PC-9 (cell line): Measurements from ENCODE around the gene CBFA2T3. TPM values are rescaled to one million over a fixed set of nuclear protein-coding genes. Genes with fewer than 3 reads are reported as not detected.

Experiments
- BruUV-seq: library from RNA; stranded (reverse); fragments of 400-500 nt; replicated peaks from 2 replicates; lab custom pipeline; 2021; lab: Mats Ljungman, UMichigan
- CTCF ChIA-PET: fragments of 300-600 bp; sonication (Branson Sonifier 250); formaldehyde crosslinking; loops from one replicate; lab custom pipeline; 2022; ENCODE audit warnings: antibody characterized with exemption; lab: Charles Lee
- POLR2A ChIA-PET: fragments of 300-600 bp; sonication (Branson Sonifier 250); formaldehyde crosslinking; loops from one replicate; lab custom pipeline; 2022; ENCODE audit warnings: antibody characterized with exemption; ENCODE audit not compliant: unreplicated experiment; lab: Charles Lee
- DNase-seq, 2 experiments: peaks; one replicate each; pipeline versions ENCODE4 v3.0.0 to v3.0.0-alpha.2; 2015 to 2022; ENCODE audit warnings: mixed read lengths in 1 of 2
- H2AFZ ChIP-seq: fragments of 200-600 bp; sonication (generic); 2 replicates; pipeline ENCODE4 v1.8.1; 2017; ENCODE audit warnings: antibody characterized with exemption
- H3F3A ChIP-seq: fragments of 200-600 bp; sonication (generic); 2 replicates; pipeline ENCODE4 v1.8.1; 2017; ENCODE audit warnings: antibody characterized with exemption, mild to moderate bottlenecking, low read depth; ENCODE audit not compliant: insufficient read depth
- H3K27ac ChIP-seq: fragments of 200-600 bp; sonication (generic); 2 replicates; pipeline ENCODE4 v1.6.1; 2016; ENCODE audit warnings: mixed run types
- H3K27me3 ChIP-seq: fragments of 200-600 bp; sonication (generic); 2 replicates; pipeline ENCODE4 v1.6.1; 2016; ENCODE audit warnings: low read depth, mixed run types; ENCODE audit not compliant: insufficient read depth
- H3K36me3 ChIP-seq: fragments of 200-600 bp; sonication (generic); 2 replicates; pipeline ENCODE4 v1.6.1; 2016; ENCODE audit warnings: low read depth, mixed run types
- H3K4me1 ChIP-seq: fragments of 200-600 bp; sonication (generic); replicated peaks from 2 replicates; pipeline ENCODE4 v1.6.1; 2016; ENCODE audit warnings: mixed run types; ENCODE audit not compliant: insufficient read depth
- H3K4me2 ChIP-seq: fragments of 200-600 bp; sonication (generic); 2 replicates; pipeline ENCODE4 v1.6.1; 2017; ENCODE audit warnings: mixed run types
- H3K4me3 ChIP-seq: fragments of 200-600 bp; sonication (generic); 2 replicates; pipeline ENCODE4 v1.6.1; 2016; ENCODE audit warnings: mixed run types
- H3K79me2 ChIP-seq: fragments of 200-600 bp; sonication (generic); 2 replicates; pipeline ENCODE4 v1.6.1; 2017; ENCODE audit warnings: low read depth, mixed run types
- H3K9me2 ChIP-seq: fragments of 200-600 bp; sonication (generic); 2 replicates; pipeline ENCODE4 v1.8.1; 2017; ENCODE audit warnings: mild to moderate bottlenecking; ENCODE audit not compliant: insufficient read depth
- H3K9me3 ChIP-seq: fragments of 200-600 bp; sonication (generic); 2 replicates; pipeline ENCODE4 v1.8.1; 2016; ENCODE audit warnings: low read depth; ENCODE audit not compliant: insufficient read depth
- H4K20me1 ChIP-seq: fragments of 200-600 bp; sonication (generic); 2 replicates; pipeline ENCODE4 v1.8.1; 2017; ENCODE audit not compliant: insufficient read depth
- CTCF ChIP-seq: fragments of 200-600 bp; sonication (generic); conservative IDR thresholded peaks from 2 replicates; pipeline ENCODE4 v1.6.1; 2017; ENCODE audit warnings: mixed run types, antibody characterized with exemption, mild to moderate bottlenecking, moderate library complexity
- EZH2 ChIP-seq: fragments of 200-600 bp; sonication (generic); IDR thresholded peaks from 2 replicates; pipeline ENCODE4 v1.8.0; 2017; ENCODE audit warnings: antibody characterized with exemption, low read depth
- intact Hi-C: fragments of 100-400 bp; cut with micrococcal nuclease; formaldehyde crosslinking; loops from one replicate; pipeline ENCODE4 v1.10.0; 2022; ENCODE audit not compliant: unreplicated experiment
- total RNA-seq: library from RNA; stranded (reverse); gene quantifications from 2 replicates; pipeline ENCODE4 v1.2.3, GENCODE V29; 2021

Gene CBFA2T3
- total RNA-seq, 1 experiment from 2014 or later = 1.0 TPM

GRCh38 chr16:88883946-88884345, 93.1 kb downstream of the CBFA2T3 start:
- H3K27me3 ChIP-seq = peaks cover 18% of the 10 kb centered on the region
- H3K27ac ChIP-seq = no peak overlapping the region
- H3K9me3 ChIP-seq = no peaks in the 10 kb centered on the region
- no peak overlapping the region for H2AFZ ChIP-seq
- H3K9me2 ChIP-seq = no peaks in the 10 kb centered on the region
- ChIA-PET POLR2A (no interaction called here), CTCF (no interaction called here)
- H3K4me1 ChIP-seq = no peaks in the 10 kb centered on the region
- H3F3A ChIP-seq = peaks cover 5% of the 10 kb centered on the region; the same call in 1 of the 2 replicates
- no peak overlapping the region for H3K4me2 ChIP-seq
- no TSS peak for BruUV-seq
- no peaks in the 10 kb centered on the region for H3K79me2 ChIP-seq
- no peak for TF ChIP-seq CTCF
- no peak for TF ChIP-seq EZH2
- no peak for DNase-seq
- H3K36me3 ChIP-seq = no peaks in the 10 kb centered on the region
- intact Hi-C loops = no loop called here
- H3K4me3 ChIP-seq = no peak overlapping the region
- H4K20me1 ChIP-seq = no peaks in the 10 kb centered on the region

GRCh38 chr16:88883117-88883895, 93.7 kb downstream of the CBFA2T3 start:
- Histone ChIP-seq H2AFZ (no peak overlapping the region), H3K79me2 (no peaks in the 10 kb centered on the region), H3K9me2 (no peaks in the 10 kb centered on the region), H3F3A (peaks cover 5% of the 10 kb centered on the region; the same call in 1 of the 2 replicates), H3K4me1 (no peaks in the 10 kb centered on the region), H3K27me3 (peaks cover 23% of the 10 kb centered on the region), H4K20me1 (no peaks in the 10 kb centered on the region), H3K4me2 (no peak overlapping the region), H3K4me3 (no peak overlapping the region), H3K9me3 (no peaks in the 10 kb centered on the region), H3K27ac (no peak overlapping the region), H3K36me3 (no peaks in the 10 kb centered on the region)
- BruUV-seq = no TSS peak
- TF ChIP-seq EZH2 (no peak), CTCF (no peak)
- ChIA-PET CTCF (no interaction called here), POLR2A (no interaction called here)
- intact Hi-C loops = no loop called here
- DNase-seq = peak in 1 of 2 experiments; percentile 40

DNA sequence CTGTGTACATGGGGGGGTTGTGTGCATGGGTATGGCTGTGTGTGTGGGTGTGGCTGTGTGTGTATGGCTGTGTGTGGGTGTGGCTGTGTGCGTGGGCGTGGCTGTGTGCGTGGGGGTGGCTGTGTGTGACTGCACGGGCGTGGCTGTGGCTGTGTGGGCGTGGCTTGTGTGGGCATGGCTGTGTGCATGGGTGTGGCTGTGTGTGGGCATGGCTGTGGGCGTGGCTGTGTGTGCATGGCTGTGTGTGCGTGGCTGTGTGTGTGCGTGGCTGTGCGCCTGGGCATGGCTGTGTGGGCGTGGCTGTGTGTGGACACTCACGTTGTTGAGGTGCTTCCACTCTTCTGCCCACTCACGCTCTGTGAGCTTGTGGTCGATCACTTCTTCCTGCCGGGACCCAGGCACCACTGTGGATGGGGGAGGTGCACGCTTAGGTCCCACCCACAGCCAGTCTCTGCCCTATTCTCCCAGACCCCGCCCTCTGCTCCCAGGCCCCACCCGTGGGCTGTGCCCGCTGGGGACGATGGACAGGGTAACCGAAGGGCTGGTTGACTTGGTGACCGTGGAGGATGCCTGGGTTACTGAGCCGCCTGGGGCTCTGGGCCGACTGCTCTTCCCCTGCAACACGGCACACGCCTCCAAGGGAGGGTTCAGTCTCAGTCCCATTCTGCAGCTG, 94.5 kb downstream of the CBFA2T3 start:
- no peaks in the 10 kb centered on the region for H3K9me2 ChIP-seq
- no peaks in the 10 kb centered on the region for H3K4me1 ChIP-seq
- intact Hi-C loops = no loop called here
- TF ChIP-seq EZH2 (no peak), CTCF (no peak)
- no peaks in the 10 kb centered on the region for H4K20me1 ChIP-seq
- H3K27ac ChIP-seq = no peak overlapping the region
- BruUV-seq = no TSS peak
- H3K79me2 ChIP-seq = no peaks in the 10 kb centered on the region
- H3K9me3 ChIP-seq = no peaks in the 10 kb centered on the region
- no peak overlapping the region for H3K4me2 ChIP-seq
- no peak overlapping the region for H3K4me3 ChIP-seq
- ChIA-PET POLR2A (no interaction called here), CTCF (no interaction called here)
- peaks cover 31% of the 10 kb centered on the region for H3K27me3 ChIP-seq
- no peak for DNase-seq
- H3F3A ChIP-seq = peaks cover 5% of the 10 kb centered on the region; the same call in 1 of the 2 replicates
- no peaks in the 10 kb centered on the region for H3K36me3 ChIP-seq
- H2AFZ ChIP-seq = no peak overlapping the region
